ENCODE measurements around the gene UGT1A7.
"Not testable (repeated sequence)": the region's sequence is repeated elsewhere in the genome, so short reads cannot be mapped to it uniquely, and the experiment has no call there.

UGT1A7 gene

GRCh38 chr2:233655943-233656342 lies 25.8 kb upstream of the UGT1A7 start:
- not testable (repeated sequence) for H3K9me3 ChIP-seq (ENCODE audit: control insufficient read depth in 5 of 5, low read length in 5 of 5); H3K9ac ChIP-seq (ENCODE audit: low read length in 5 of 5); H3K4me1 ChIP-seq (ENCODE audit: control insufficient read depth in 5 of 5, insufficient read depth in 5 of 5, low read length in 5 of 5); H3K27me3 ChIP-seq (ENCODE audit: control insufficient read depth in 5 of 5, insufficient read depth in 4 of 5, low read length in 5 of 5); H3K27ac ChIP-seq (ENCODE audit: low read depth, low read length); H3K4me3 ChIP-seq (ENCODE audit: low read depth in 1 of 5, low read length in 5 of 5); H3K36me3 ChIP-seq (ENCODE audit: control insufficient read depth in 5 of 5, insufficient read depth in 5 of 5, low read length in 5 of 5)

GRCh38 chr2:233656443-233656842 lies 25.3 kb upstream of the UGT1A7 start:
- Histone ChIP-seq H3K9me3 (ENCODE audit: control insufficient read depth in 5 of 5, low read length in 5 of 5) (no peaks in the 10 kb centered on the region), H3K36me3 (ENCODE audit: control insufficient read depth in 5 of 5, insufficient read depth in 5 of 5, low read length in 5 of 5) (no peaks in the 10 kb centered on the region)

GRCh38 chr2:233658610-233659009 lies 23.1 kb upstream of the UGT1A7 start:
- H3K9me3 ChIP-seq (ENCODE audit: control insufficient read depth in 5 of 5, low read length in 5 of 5) = peaks cover 0 to 2% (median 0%) of the 10 kb centered on the region in 5 donors
- H3K4me3 ChIP-seq (ENCODE audit: low read depth in 1 of 5, low read length in 5 of 5) = no peak overlapping the region
- H3K36me3 ChIP-seq (ENCODE audit: control insufficient read depth in 5 of 5, insufficient read depth in 5 of 5, low read length in 5 of 5) = no peaks in the 10 kb centered on the region
- no peaks in the 10 kb centered on the region for H3K27me3 ChIP-seq (ENCODE audit: control insufficient read depth in 5 of 5, insufficient read depth in 4 of 5, low read length in 5 of 5)
- no peak overlapping the region for H3K9ac ChIP-seq (ENCODE audit: low read length in 5 of 5)
- no peak overlapping the region for H3K27ac ChIP-seq (ENCODE audit: low read depth, low read length)
- no peaks in the 10 kb centered on the region for H3K4me1 ChIP-seq (ENCODE audit: control insufficient read depth in 5 of 5, insufficient read depth in 5 of 5, low read length in 5 of 5)

More at GRCh38 chr2:233656443-233656842, 25.3 kb upstream of the UGT1A7 start:
- Histone ChIP-seq H3K9ac (ENCODE audit: low read length in 5 of 5) (no peak overlapping the region), H3K27me3 (ENCODE audit: control insufficient read depth in 5 of 5, insufficient read depth in 4 of 5, low read length in 5 of 5) (no peaks in the 10 kb centered on the region), H3K4me3 (ENCODE audit: low read depth in 1 of 5, low read length in 5 of 5) (no peak overlapping the region), H3K4me1 (ENCODE audit: control insufficient read depth in 5 of 5, insufficient read depth in 5 of 5, low read length in 5 of 5) (no peaks in the 10 kb centered on the region), H3K27ac (ENCODE audit: low read depth, low read length) (no peak overlapping the region)

DNA sequence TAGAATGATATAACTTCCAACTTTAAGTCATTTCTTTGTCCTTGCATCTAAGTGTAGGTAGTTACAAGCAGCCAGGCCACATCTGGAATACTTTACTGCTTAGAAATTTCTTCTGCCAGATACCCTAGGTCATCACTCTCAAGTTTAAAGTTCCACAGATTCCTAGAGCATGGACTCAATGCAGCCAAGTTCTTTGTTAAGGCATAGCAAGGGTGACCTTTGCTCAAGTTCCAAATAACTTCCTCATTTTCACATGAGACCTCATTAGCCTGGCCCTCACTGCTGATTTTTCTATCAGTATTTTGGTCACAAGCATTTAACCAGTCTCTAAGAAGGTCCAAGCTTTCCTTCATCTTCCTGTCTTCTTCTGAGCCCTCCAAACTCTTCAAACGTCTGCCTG lies 17.8 kb upstream of the UGT1A7 start:
- no peak overlapping the region for H3K9ac ChIP-seq (ENCODE audit: low read length in 5 of 5)
- H3K4me3 ChIP-seq (ENCODE audit: low read depth in 1 of 5, low read length in 5 of 5) = no peak overlapping the region
- H3K36me3 ChIP-seq (ENCODE audit: control insufficient read depth in 5 of 5, insufficient read depth in 5 of 5, low read length in 5 of 5) = no peaks in the 10 kb centered on the region
- H3K27ac ChIP-seq (ENCODE audit: low read depth, low read length) = no peak overlapping the region
- no peaks in the 10 kb centered on the region for H3K4me1 ChIP-seq (ENCODE audit: control insufficient read depth in 5 of 5, insufficient read depth in 5 of 5, low read length in 5 of 5)
- H3K9me3 ChIP-seq (ENCODE audit: control insufficient read depth in 5 of 5, low read length in 5 of 5) = peaks cover 0 to 4% (median 0%) of the 10 kb centered on the region in 5 donors
- H3K27me3 ChIP-seq (ENCODE audit: control insufficient read depth in 5 of 5, insufficient read depth in 4 of 5, low read length in 5 of 5) = no peaks in the 10 kb centered on the region

GRCh38 chr2:233668605-233669260 lies 13.0 kb upstream of the UGT1A7 start:
- no peak overlapping the region for H3K4me3 ChIP-seq (ENCODE audit: low read depth in 1 of 5, low read length in 5 of 5)
- no peak overlapping the region for H3K9ac ChIP-seq (ENCODE audit: low read length in 5 of 5)
- H3K9me3 ChIP-seq (ENCODE audit: control insufficient read depth in 5 of 5, low read length in 5 of 5) = peaks cover 0 to 4% (median 0%) of the 10 kb centered on the region in 5 donors
- H3K4me1 ChIP-seq (ENCODE audit: control insufficient read depth in 5 of 5, insufficient read depth in 5 of 5, low read length in 5 of 5) = no peaks in the 10 kb centered on the region
- no peak overlapping the region for H3K27ac ChIP-seq (ENCODE audit: low read depth, low read length)
- peaks cover 0 to 2% (median 0%) of the 10 kb centered on the region in 5 donors for H3K27me3 ChIP-seq (ENCODE audit: control insufficient read depth in 5 of 5, insufficient read depth in 4 of 5, low read length in 5 of 5)
- H3K36me3 ChIP-seq (ENCODE audit: control insufficient read depth in 5 of 5, insufficient read depth in 5 of 5, low read length in 5 of 5) = no peaks in the 10 kb centered on the region

DNA sequence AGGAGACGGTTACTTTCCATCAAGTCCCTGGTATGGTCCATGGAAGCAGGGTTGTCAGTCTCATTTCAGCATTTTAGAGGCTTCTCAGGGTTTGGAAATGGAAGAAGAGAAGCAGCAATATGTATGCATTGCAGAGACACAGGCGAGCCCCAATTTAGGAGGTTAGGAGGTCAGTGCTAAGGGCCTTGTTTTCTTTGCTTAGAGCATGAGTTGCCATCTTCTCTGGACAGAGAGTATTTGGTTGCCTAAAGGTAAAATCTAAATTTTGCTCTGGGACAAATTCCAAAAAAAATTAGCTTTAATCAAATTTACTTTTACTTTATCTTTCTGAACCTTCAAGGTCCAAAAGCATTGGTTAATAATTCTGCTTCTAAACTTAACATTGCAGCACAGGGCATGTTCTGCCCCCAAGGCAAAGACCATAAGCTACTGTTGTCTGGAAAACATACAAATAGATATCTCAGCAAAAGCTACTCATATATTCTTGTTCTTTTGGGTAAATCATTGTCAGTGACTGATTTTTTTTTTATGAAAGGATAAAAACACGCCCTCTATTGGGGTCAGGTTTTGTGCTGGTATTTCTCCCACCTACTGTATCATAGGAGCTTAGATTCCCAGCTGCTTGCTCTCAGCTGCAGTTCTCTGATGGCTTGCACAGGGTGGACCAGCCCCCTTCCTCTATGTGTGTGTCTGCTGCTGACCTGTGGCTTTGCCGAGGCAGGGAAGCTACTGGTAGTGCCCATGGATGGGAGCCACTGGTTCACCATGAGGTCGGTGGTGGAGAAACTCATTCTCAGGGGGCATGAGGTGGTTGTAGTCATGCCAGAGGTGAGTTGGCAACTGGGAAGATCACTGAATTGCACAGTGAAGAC lies 10.2 kb upstream of the UGT1A7 start, which contains the start of gene UGT1A9:
Gene UGT1A9, plus strand, starts transcription at position 609 of the 872 bp plus-strand sequence. Its CDS starts 37 bp downstream, at position 646.
- peaks cover 0 to 4% (median 0%) of the 10 kb centered on the region in 5 donors for H3K9me3 ChIP-seq (ENCODE audit: control insufficient read depth in 5 of 5, low read length in 5 of 5)
- no peaks in the 10 kb centered on the region for H3K36me3 ChIP-seq (ENCODE audit: control insufficient read depth in 5 of 5, insufficient read depth in 5 of 5, low read length in 5 of 5)
- no peaks in the 10 kb centered on the region for H3K4me1 ChIP-seq (ENCODE audit: control insufficient read depth in 5 of 5, insufficient read depth in 5 of 5, low read length in 5 of 5)
- peaks cover 0 to 2% (median 0%) of the 10 kb centered on the region in 5 donors for H3K27me3 ChIP-seq (ENCODE audit: control insufficient read depth in 5 of 5, insufficient read depth in 4 of 5, low read length in 5 of 5)
- H3K27ac ChIP-seq (ENCODE audit: low read depth, low read length) = no peak within 1 kb of the TSS
- H3K4me3 ChIP-seq (ENCODE audit: low read depth in 1 of 5, low read length in 5 of 5) = no peak within 1 kb of the TSS
- no peak within 1 kb of the TSS for H3K9ac ChIP-seq (ENCODE audit: low read length in 5 of 5)

- Histone ChIP-seq H3K27ac (ENCODE audit: low read depth, low read length) (no peak overlapping the region), H3K4me3 (ENCODE audit: low read depth in 1 of 5, low read length in 5 of 5) (no peak overlapping the region), H3K4me1 (ENCODE audit: control insufficient read depth in 5 of 5, insufficient read depth in 5 of 5, low read length in 5 of 5) (no peaks in the 10 kb centered on the region)
Measured at GRCh38 chr2:233672886-233673285, 8.8 kb upstream of the UGT1A7 start.

DNA sequence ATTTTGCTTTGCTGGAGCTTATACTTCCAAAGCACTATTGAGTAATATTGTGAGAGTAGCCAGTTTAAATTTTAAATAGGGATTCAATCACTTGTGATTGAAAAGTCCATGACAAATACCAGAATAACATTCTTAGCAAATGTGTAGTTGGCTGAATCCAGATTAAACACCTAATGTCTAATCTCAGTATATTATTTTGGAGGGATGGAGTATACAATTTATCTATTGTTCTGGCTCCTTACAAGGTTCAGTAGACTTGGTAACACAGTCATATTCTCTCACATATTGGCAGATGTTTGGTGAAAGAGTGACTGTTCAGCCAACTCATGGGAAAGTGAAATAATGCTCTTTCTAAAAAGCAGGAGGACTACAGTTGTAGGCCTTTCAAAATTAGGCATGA lies 7.8 kb upstream of the UGT1A7 start:
- no peaks in the 10 kb centered on the region for H3K4me1 ChIP-seq (ENCODE audit: control insufficient read depth in 5 of 5, insufficient read depth in 5 of 5, low read length in 5 of 5)
- no peak overlapping the region for H3K9ac ChIP-seq (ENCODE audit: low read length in 5 of 5)
- no peak overlapping the region for H3K27ac ChIP-seq (ENCODE audit: low read depth, low read length)
- H3K4me3 ChIP-seq (ENCODE audit: low read depth in 1 of 5, low read length in 5 of 5) = no peak overlapping the region
- peaks cover 0 to 4% (median 0%) of the 10 kb centered on the region in 5 donors for H3K9me3 ChIP-seq (ENCODE audit: control insufficient read depth in 5 of 5, low read length in 5 of 5)
- H3K36me3 ChIP-seq (ENCODE audit: control insufficient read depth in 5 of 5, insufficient read depth in 5 of 5, low read length in 5 of 5) = no peaks in the 10 kb centered on the region
- peaks cover 0 to 2% (median 0%) of the 10 kb centered on the region in 5 donors for H3K27me3 ChIP-seq (ENCODE audit: control insufficient read depth in 5 of 5, insufficient read depth in 4 of 5, low read length in 5 of 5)

More at GRCh38 chr2:233672886-233673285, 8.8 kb upstream of the UGT1A7 start:
- H3K9ac ChIP-seq (ENCODE audit: low read length in 5 of 5) = no peak overlapping the region
- H3K27me3 ChIP-seq (ENCODE audit: control insufficient read depth in 5 of 5, insufficient read depth in 4 of 5, low read length in 5 of 5) = peaks cover 0 to 2% (median 0%) of the 10 kb centered on the region in 5 donors
- peaks cover 0 to 4% (median 0%) of the 10 kb centered on the region in 5 donors for H3K9me3 ChIP-seq (ENCODE audit: control insufficient read depth in 5 of 5, low read length in 5 of 5)
- no peaks in the 10 kb centered on the region for H3K36me3 ChIP-seq (ENCODE audit: control insufficient read depth in 5 of 5, insufficient read depth in 5 of 5, low read length in 5 of 5)

DNA sequence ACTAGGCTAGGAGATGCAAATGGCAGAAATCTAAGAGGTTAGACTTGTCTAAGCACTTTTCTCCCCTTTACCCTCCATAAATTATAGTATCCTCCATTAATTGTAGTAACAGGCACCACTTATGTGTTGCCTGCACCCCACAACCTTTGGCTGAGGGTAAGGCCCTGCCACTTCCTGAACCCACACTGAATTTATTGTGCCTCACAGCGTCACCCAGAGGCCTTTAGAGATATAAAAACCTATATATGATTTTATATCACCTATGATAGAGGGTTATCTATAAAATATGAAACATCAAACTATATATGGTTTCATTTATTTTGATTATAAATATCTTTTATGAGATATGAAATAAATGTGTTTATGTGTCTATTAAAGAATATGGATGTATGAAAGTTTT lies 7.4 kb upstream of the UGT1A7 start:
- H3K36me3 ChIP-seq (ENCODE audit: control insufficient read depth in 5 of 5, insufficient read depth in 5 of 5, low read length in 5 of 5) = no peaks in the 10 kb centered on the region
- peaks cover 0 to 2% (median 0%) of the 10 kb centered on the region in 5 donors for H3K27me3 ChIP-seq (ENCODE audit: control insufficient read depth in 5 of 5, insufficient read depth in 4 of 5, low read length in 5 of 5)
- no peaks in the 10 kb centered on the region for H3K4me1 ChIP-seq (ENCODE audit: control insufficient read depth in 5 of 5, insufficient read depth in 5 of 5, low read length in 5 of 5)
- H3K27ac ChIP-seq (ENCODE audit: low read depth, low read length) = no peak overlapping the region
- H3K9me3 ChIP-seq (ENCODE audit: control insufficient read depth in 5 of 5, low read length in 5 of 5) = peaks cover 0 to 4% (median 0%) of the 10 kb centered on the region in 5 donors
- H3K9ac ChIP-seq (ENCODE audit: low read length in 5 of 5) = no peak overlapping the region
- no peak overlapping the region for H3K4me3 ChIP-seq (ENCODE audit: low read depth in 1 of 5, low read length in 5 of 5)

DNA sequence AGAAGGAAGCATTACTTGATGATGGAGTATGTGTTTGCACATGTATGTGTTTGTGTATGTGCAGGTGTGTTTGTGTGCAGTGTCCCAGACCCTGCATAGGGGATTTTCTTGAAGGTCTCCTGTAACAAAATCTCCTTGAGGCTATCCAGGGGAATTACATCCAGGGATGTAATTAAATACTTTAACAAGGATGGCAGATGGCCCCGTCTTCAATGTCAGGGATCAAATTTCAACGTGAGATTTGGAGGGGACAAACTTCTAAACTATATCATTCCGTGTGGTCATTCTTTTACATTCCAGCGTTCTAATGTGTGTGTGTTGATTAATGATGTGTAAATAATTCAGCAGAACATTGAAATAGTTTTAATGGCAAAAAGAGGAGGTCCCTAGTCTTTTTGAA lies 6.7 kb upstream of the UGT1A7 start:
- no peak overlapping the region for H3K4me3 ChIP-seq (ENCODE audit: low read depth in 1 of 5, low read length in 5 of 5)
- peaks cover 0 to 2% (median 0%) of the 10 kb centered on the region in 5 donors for H3K27me3 ChIP-seq (ENCODE audit: control insufficient read depth in 5 of 5, insufficient read depth in 4 of 5, low read length in 5 of 5)
- no peaks in the 10 kb centered on the region for H3K36me3 ChIP-seq (ENCODE audit: control insufficient read depth in 5 of 5, insufficient read depth in 5 of 5, low read length in 5 of 5)
- H3K9me3 ChIP-seq (ENCODE audit: control insufficient read depth in 5 of 5, low read length in 5 of 5) = peaks cover 0 to 4% (median 0%) of the 10 kb centered on the region in 5 donors
- no peak overlapping the region for H3K9ac ChIP-seq (ENCODE audit: low read length in 5 of 5)
- H3K4me1 ChIP-seq (ENCODE audit: control insufficient read depth in 5 of 5, insufficient read depth in 5 of 5, low read length in 5 of 5) = no peaks in the 10 kb centered on the region
- H3K27ac ChIP-seq (ENCODE audit: low read depth, low read length) = no peak overlapping the region
